HG02938 (cell line): Measurements from ENCODE around the gene S1PR5.

Experiments
- ATAC-seq: cut with Tn5 transposase; IDR thresholded peaks from one replicate; pipeline ENCODE4 v1.9.1; 2021; ENCODE audit warnings: mild to moderate bottlenecking, moderate library complexity; ENCODE audit not compliant: unreplicated experiment

The S1PR5 gene

GRCh38 chr19:10516671-10517286 lies 468 bp downstream of the S1PR5 start:
- no peak for ATAC-seq

- no peak for ATAC-seq
These were observed 1.2 kb downstream of the S1PR5 start for GRCh38 chr19:10516064-10516385.

- no peak for ATAC-seq
These were observed 2.8 kb downstream of the S1PR5 start for GRCh38 chr19:10514211-10515145.

- ATAC-seq, result no peak
These were observed 4.0 kb downstream of the S1PR5 start for GRCh38 chr19:10513223-10513622.

- ATAC-seq, result no peak
These were observed 6.9 kb downstream of the S1PR5 start for GRCh38 chr19:10510301-10510802.

GRCh38 chr19:10508707-10509106 lies 8.5 kb downstream of the S1PR5 start:
- no peak for ATAC-seq

GRCh38 chr19:10508036-10508435 lies 9.2 kb downstream of the S1PR5 start:
- ATAC-seq, result no peak

GRCh38 chr19:10505583-10506229 lies 11.5 kb downstream of the S1PR5 start:
- no peak for ATAC-seq

- ATAC-seq, result peak; percentile 20
These were observed 14.1 kb downstream of the S1PR5 start, which contains the start of gene KEAP1 for GRCh38 chr19:10503002-10503789. Gene KEAP1, minus strand, starts transcription at chr19:10503356. Its CDS starts 3,323 bp downstream, at chr19:10500033.

- ATAC-seq, result peak; percentile 78
These were observed 14.7 kb downstream of the S1PR5 start for GRCh38 chr19:10502524-10503001.

GRCh38 chr19:10501971-10502523 lies 15.2 kb downstream of the S1PR5 start:
- ATAC-seq, result peak; percentile 12

- no peak for ATAC-seq
These were observed 17.0 kb downstream of the S1PR5 start for GRCh38 chr19:10500247-10500592.

GRCh38 chr19:10499550-10500246 lies 17.5 kb downstream of the S1PR5 start:
- no peak for ATAC-seq

- no peak for ATAC-seq
These were observed 19.9 kb downstream of the S1PR5 start for GRCh38 chr19:10497371-10497770.

- no peak for ATAC-seq
These were observed 25.7 kb downstream of the S1PR5 start for GRCh38 chr19:10491472-10492047.

- ATAC-seq, result no peak
These were observed 30.7 kb downstream of the S1PR5 start for GRCh38 chr19:10486551-10486950.

GRCh38 chr19:10478903-10479384 lies 38.3 kb downstream of the S1PR5 start:
- no peak for ATAC-seq

- ATAC-seq, result no peak
These were observed 38.8 kb downstream of the S1PR5 start for GRCh38 chr19:10478476-10478875.

GRCh38 chr19:10474962-10475451 lies 42.2 kb downstream of the S1PR5 start:
- ATAC-seq, result no peak
